HG02798 (cell line): Measurements from ENCODE around the gene KRTAP4-5.
"Not testable (repeated sequence)": the region's sequence is repeated elsewhere in the genome, so short reads cannot be mapped to it uniquely, and the experiment has no call there.

Experiments
- ATAC-seq: cut with Tn5 transposase; IDR thresholded peaks from one replicate; pipeline ENCODE4 v1.9.1; 2021; ENCODE audit warnings: mild to moderate bottlenecking; ENCODE audit not compliant: unreplicated experiment, poor library complexity

KRTAP4-5 gene

GRCh38 chr17:41148971-41149651 is 514 bp downstream of the KRTAP4-5 start:
- not testable (repeated sequence) for ATAC-seq

- ATAC-seq: no peak
Observed at GRCh38 chr17:41147531-41148204, 2.0 kb downstream of the KRTAP4-5 start.

- no peak for ATAC-seq
Observed at GRCh38 chr17:41145261-41145660, 4.4 kb downstream of the KRTAP4-5 start.

- no peak for ATAC-seq
Observed at GRCh38 chr17:41144846-41145245, 4.8 kb downstream of the KRTAP4-5 start.

- no peak for ATAC-seq
Observed at GRCh38 chr17:41141361-41141760, 8.3 kb downstream of the KRTAP4-5 start.

GRCh38 chr17:41140360-41141131 is 9.1 kb downstream of the KRTAP4-5 start, which contains the start of gene KRTAP4-6:
KRTAP4-6 (minus strand) TSS chr17:41140544; CDS start chr17:41140487, 57 bp downstream.
- ATAC-seq: no peak

GRCh38 chr17:41139865-41140264 is 9.8 kb downstream of the KRTAP4-5 start:
- ATAC-seq: not testable (repeated sequence)

GRCh38 chr17:41133880-41134735 is 15.5 kb downstream of the KRTAP4-5 start:
- no peak for ATAC-seq

- no peak for ATAC-seq
Observed at GRCh38 chr17:41131979-41132378, 17.6 kb downstream of the KRTAP4-5 start.

GRCh38 chr17:41127371-41127770 is 22.3 kb downstream of the KRTAP4-5 start:
- no peak for ATAC-seq

GRCh38 chr17:41126412-41126811 is 23.2 kb downstream of the KRTAP4-5 start:
- no peak for ATAC-seq

GRCh38 chr17:41125064-41125463 is 24.6 kb downstream of the KRTAP4-5 start:
- ATAC-seq: no peak

- ATAC-seq: not testable (repeated sequence)
Observed at GRCh38 chr17:41123991-41124371, 25.6 kb downstream of the KRTAP4-5 start, which contains the start of gene KRTAP4-12. KRTAP4-12 (minus strand) TSS chr17:41124182; CDS start chr17:41124122, 60 bp downstream.

- ATAC-seq: not testable (repeated sequence)
Observed at GRCh38 chr17:41123292-41123990, 26.2 kb downstream of the KRTAP4-5 start.

GRCh38 chr17:41121742-41122141 is 27.9 kb downstream of the KRTAP4-5 start:
- no peak for ATAC-seq

- ATAC-seq: not testable (repeated sequence)
Observed at GRCh38 chr17:41119696-41120690, 29.6 kb downstream of the KRTAP4-5 start.

- no peak for ATAC-seq
Observed at GRCh38 chr17:41118721-41119120, 30.9 kb downstream of the KRTAP4-5 start.

GRCh38 chr17:41117846-41118386 is 31.7 kb downstream of the KRTAP4-5 start, which contains the start of gene KRTAP4-11:
KRTAP4-11 (minus strand) TSS chr17:41118373; CDS start chr17:41118315, 58 bp downstream.
- ATAC-seq: not testable (repeated sequence)
